ENCODE measurements around the gene SLC17A5. TPM values are rescaled to one million over a fixed set of nuclear protein-coding genes. Genes with fewer than 3 reads are reported as not detected.
A peak's percentile ranks its signal among the peaks of the same experiment; 100 is the strongest.

The SLC17A5 gene
- total and polyA plus RNA-seq, 9 of the 15 experiments (the other 6 are each of a cell fraction or from before 2014, with no cell fraction given) = 1.3 to 7.2 (median 3.4) TPM

DNA sequence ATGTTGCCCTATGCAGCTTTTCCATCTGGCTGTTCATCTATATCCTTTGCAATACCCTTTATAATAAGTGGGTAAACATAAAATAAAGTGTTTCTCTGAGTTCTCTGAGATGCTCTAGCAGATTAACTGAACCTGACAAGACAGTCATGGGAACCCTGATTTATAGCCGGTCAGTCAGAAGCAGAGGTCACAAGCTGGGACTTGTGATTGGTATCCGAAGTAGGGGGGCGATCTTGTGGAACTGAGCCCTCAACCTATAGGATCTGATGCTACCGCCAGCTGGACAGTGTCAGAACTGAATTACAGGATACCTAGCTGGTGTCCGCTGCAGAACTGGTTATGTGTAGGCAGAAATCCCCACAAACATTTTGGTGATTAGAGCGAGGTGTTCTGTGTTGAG, 39.0 kb downstream of the SLC17A5 start:
- DNase-seq (ENCODE audit: extremely low read depth in 1 of 4, low spot score in 3 of 4) (peak in 2 of 4 experiments; percentile 28 to 60), FAIRE-seq (peak; percentile 40), ATAC-seq (peak; percentile 82)
- Histone ChIP-seq H3K79me2 (ENCODE audit: control insufficient read depth, insufficient read depth, low read length) (no peaks in the 10 kb centered on the region), H3K9ac (ENCODE audit: insufficient read depth in 1 of 2, low read depth in 2 of 2, low read length in 2 of 2) (no peak overlapping the region; a peak in 1 of 4 replicates), H3K9me3 (replicated peaks; ENCODE audit: control insufficient read depth, insufficient read depth, low read depth, low read length) (no peaks in the 10 kb centered on the region), H3K4me1 (replicated peaks in 1 of 2; ENCODE audit: control insufficient read depth in 2 of 2, insufficient read depth in 2 of 2, low read length in 2 of 2) (no peaks in the 10 kb centered on the region), H3K36me3 (ENCODE audit: control insufficient read depth, insufficient read depth, low read length) (no peaks in the 10 kb centered on the region), H2AFZ (ENCODE audit: low read depth, low read length) (no peak overlapping the region), H3K27ac (ENCODE audit: extremely low read depth, low read depth, low read length) (no peak overlapping the region), H3K27me3 (ENCODE audit: control insufficient read depth in 2 of 2, insufficient read depth in 2 of 2, low read length in 2 of 2) (no peaks in the 10 kb centered on the region), H4K20me1 (replicated peaks; ENCODE audit: control insufficient read depth, insufficient read depth, low read length) (no peaks in the 10 kb centered on the region), H3K4me3 (no peak overlapping the region), H3K9me1 (ENCODE audit: control insufficient read depth, insufficient read depth, low read length) (no peaks in the 10 kb centered on the region), H3K4me2 (ENCODE audit: insufficient read depth, low read length) (no peak overlapping the region)
- 26% methylated on average over 6 of the region's 6 CpGs for WGBS (ENCODE audit: insufficient coverage, low coverage, missing lambda C conversion rate)
- no TSS peak for BruUV-seq (replicated peaks)
- CTCF ChIA-PET (ENCODE audit: low intra/inter-chr PET ratio) = no interaction called here
- intact Hi-C loops (cut with micrococcal nuclease) (no loop called here), in situ Hi-C loops (cut with MboI) (no loop called here)
- POLR2A ChIA-PET = interaction anchor here (0.8 to 2.0 kb wide), 4 partner anchors 94 to 1026 kb away, joined by 3 to 8 read pairs (median 3); partner anchors contain the start of gene EEF1A1
- TF ChIP-seq RAD21 (CRISPR knock-in tag; conservative IDR thresholded peaks at IDR 0.05 in 1 of 2, IDR thresholded peaks at IDR 0.05 in 1 of 2) (0 out of 4 replicates have a peak, but pooled peaks of 1 of the 2 experiments have one; percentile 7), NBN (IDR thresholded peaks at IDR 0.05; ENCODE audit: low read depth) (no peak), ZBTB8A (IDR thresholded peaks at IDR 0.05; ENCODE audit: partially characterized antibody) (no peak), CBFA2T3 (IDR thresholded peaks at IDR 0.05) (peak; percentile 64), PHF20 (IDR thresholded peaks at IDR 0.05; ENCODE audit: partially characterized antibody) (no peak), ARID1B (IDR thresholded peaks at IDR 0.05) (peak; percentile 38; the same call in 1 of the 2 replicates), POLR2AphosphoS5 (IDR thresholded peaks at IDR 0.05; ENCODE audit: control insufficient read depth, insufficient read depth, low read depth, low read length) (peak; percentile 33; the same call in 1 of the 2 replicates), MEIS2 (IDR thresholded peaks at IDR 0.05; ENCODE audit: partially characterized antibody) (peak; percentile 94)
- TF ChIP-seq, protein P1, sequence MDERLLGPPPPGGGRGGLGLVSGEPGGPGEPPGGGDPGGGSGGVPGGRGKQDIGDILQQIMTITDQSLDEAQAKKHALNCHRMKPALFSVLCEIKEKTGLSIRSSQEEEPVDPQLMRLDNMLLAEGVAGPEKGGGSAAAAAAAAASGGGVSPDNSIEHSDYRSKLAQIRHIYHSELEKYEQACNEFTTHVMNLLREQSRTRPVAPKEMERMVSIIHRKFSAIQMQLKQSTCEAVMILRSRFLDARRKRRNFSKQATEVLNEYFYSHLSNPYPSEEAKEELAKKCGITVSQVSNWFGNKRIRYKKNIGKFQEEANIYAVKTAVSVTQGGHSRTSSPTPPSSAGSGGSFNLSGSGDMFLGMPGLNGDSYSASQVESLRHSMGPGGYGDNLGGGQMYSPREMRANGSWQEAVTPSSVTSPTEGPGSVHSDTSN (CRISPR knock-in tag; IDR thresholded peaks at IDR 0.05; ENCODE audit: low read depth) = no peak
- TF ChIP-seq, protein P1 (tag; conservative IDR thresholded peaks at IDR 0.05; ENCODE audit: low read depth) = peak; percentile 88
- TF ChIP-seq, protein P2, sequence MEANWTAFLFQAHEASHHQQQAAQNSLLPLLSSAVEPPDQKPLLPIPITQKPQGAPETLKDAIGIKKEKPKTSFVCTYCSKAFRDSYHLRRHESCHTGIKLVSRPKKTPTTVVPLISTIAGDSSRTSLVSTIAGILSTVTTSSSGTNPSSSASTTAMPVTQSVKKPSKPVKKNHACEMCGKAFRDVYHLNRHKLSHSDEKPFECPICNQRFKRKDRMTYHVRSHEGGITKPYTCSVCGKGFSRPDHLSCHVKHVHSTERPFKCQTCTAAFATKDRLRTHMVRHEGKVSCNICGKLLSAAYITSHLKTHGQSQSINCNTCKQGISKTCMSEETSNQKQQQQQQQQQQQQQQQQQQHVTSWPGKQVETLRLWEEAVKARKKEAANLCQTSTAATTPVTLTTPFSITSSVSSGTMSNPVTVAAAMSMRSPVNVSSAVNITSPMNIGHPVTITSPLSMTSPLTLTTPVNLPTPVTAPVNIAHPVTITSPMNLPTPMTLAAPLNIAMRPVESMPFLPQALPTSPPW (CRISPR knock-in tag; IDR thresholded peaks at IDR 0.05) = peak; percentile 72
- TF ChIP-seq, protein P3, sequence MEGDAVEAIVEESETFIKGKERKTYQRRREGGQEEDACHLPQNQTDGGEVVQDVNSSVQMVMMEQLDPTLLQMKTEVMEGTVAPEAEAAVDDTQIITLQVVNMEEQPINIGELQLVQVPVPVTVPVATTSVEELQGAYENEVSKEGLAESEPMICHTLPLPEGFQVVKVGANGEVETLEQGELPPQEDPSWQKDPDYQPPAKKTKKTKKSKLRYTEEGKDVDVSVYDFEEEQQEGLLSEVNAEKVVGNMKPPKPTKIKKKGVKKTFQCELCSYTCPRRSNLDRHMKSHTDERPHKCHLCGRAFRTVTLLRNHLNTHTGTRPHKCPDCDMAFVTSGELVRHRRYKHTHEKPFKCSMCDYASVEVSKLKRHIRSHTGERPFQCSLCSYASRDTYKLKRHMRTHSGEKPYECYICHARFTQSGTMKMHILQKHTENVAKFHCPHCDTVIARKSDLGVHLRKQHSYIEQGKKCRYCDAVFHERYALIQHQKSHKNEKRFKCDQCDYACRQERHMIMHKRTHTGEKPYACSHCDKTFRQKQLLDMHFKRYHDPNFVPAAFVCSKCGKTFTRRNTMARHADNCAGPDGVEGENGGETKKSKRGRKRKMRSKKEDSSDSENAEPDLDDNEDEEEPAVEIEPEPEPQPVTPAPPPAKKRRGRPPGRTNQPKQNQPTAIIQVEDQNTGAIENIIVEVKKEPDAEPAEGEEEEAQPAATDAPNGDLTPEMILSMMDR (IDR thresholded peaks at IDR 0.05 in 2 of 3, conservative IDR thresholded peaks at IDR 0.05 in 1 of 3; ENCODE audit: insufficient read depth in 2 of 3, low read depth in 1 of 3, low read length in 3 of 3) = 0 out of 6 replicates have a peak, but pooled peaks of 1 of the 3 experiments have one; percentile 13
- TF ChIP-seq, protein P4, sequence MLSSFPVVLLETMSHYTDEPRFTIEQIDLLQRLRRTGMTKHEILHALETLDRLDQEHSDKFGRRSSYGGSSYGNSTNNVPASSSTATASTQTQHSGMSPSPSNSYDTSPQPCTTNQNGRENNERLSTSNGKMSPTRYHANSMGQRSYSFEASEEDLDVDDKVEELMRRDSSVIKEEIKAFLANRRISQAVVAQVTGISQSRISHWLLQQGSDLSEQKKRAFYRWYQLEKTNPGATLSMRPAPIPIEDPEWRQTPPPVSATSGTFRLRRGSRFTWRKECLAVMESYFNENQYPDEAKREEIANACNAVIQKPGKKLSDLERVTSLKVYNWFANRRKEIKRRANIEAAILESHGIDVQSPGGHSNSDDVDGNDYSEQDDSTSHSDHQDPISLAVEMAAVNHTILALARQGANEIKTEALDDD (IDR thresholded peaks at IDR 0.05) = 0 out of 2 replicates have a peak, but pooled peaks have one; percentile 19

Measured in K562 (cell line).